ENCODE results near the gene NSUN3. TPM values are rescaled to one million over a fixed set of nuclear protein-coding genes. Genes with fewer than 3 reads are reported as not detected.

The NSUN3 gene
- total and polyA plus RNA-seq, 5 donors from 2014 or later = 9.8 to 26.2 (median 12.0) TPM

- Histone ChIP-seq H3K4me1 (ENCODE audit: control insufficient read depth, insufficient read depth, low read length, poor library complexity, severe bottlenecking) (no peaks in the 10 kb centered on the region), H3K9me3 (ENCODE audit: control insufficient read depth in 2 of 2, low read length in 2 of 2) (no peaks in the 10 kb centered on the region), H3K27me3 (ENCODE audit: control insufficient read depth, insufficient read depth, low read length) (no peaks in the 10 kb centered on the region), H3K27ac (ENCODE audit: insufficient read depth, low read length, poor library complexity, severe bottlenecking) (no peak overlapping the region), H3K36me3 (ENCODE audit: control insufficient read depth, insufficient read depth, low read length) (peaks cover 30% of the 10 kb centered on the region), H3K4me3 (ENCODE audit: low read depth, low read length) (no peak overlapping the region)
- peak overlapping the region in 1 of 4 donors; percentile 38 for H3K4me3 Mint-ChIP-seq
- H3K9me3 Mint-ChIP-seq = peaks cover 0 to 2% (median 0%) of the 10 kb centered on the region in 7 donors
- DNase-seq = no peak
- no peak overlapping the region for H3K27ac Mint-ChIP-seq
- ATAC-seq (ENCODE audit: low read depth in 2 of 2) = no peak
- H3K27me3 Mint-ChIP-seq = no peaks in the 10 kb centered on the region
- peaks cover 0 to 4% (median 0%) of the 10 kb centered on the region in 4 donors for H3K4me1 Mint-ChIP-seq
- peaks cover 31% of the 10 kb centered on the region for H3K36me3 Mint-ChIP-seq
These were observed 67.8 kb downstream of the NSUN3 start for GRCh38 chr3:94130690-94131089.

- Histone ChIP-seq H3K27me3 (ENCODE audit: control insufficient read depth, insufficient read depth, low read length) (no peaks in the 10 kb centered on the region), H3K36me3 (ENCODE audit: control insufficient read depth, insufficient read depth, low read length) (peaks cover 10% of the 10 kb centered on the region), H3K27ac (ENCODE audit: insufficient read depth, low read length, poor library complexity, severe bottlenecking) (no peak overlapping the region), H3K4me1 (ENCODE audit: control insufficient read depth, insufficient read depth, low read length, poor library complexity, severe bottlenecking) (no peaks in the 10 kb centered on the region), H3K9me3 (ENCODE audit: control insufficient read depth in 2 of 2, low read length in 2 of 2) (no peaks in the 10 kb centered on the region), H3K4me3 (ENCODE audit: low read depth, low read length) (no peak overlapping the region)
- peaks cover 13% of the 10 kb centered on the region for H3K36me3 Mint-ChIP-seq
- peak overlapping the region in 1 of 3 donors; percentile 34 for H3K27ac Mint-ChIP-seq
- no peak overlapping the region for H3K4me3 Mint-ChIP-seq
- H3K4me1 Mint-ChIP-seq = peaks cover 0 to 6% (median 2%) of the 10 kb centered on the region in 4 donors
- no peak for DNase-seq
- no peak for ATAC-seq (ENCODE audit: low read depth in 2 of 2)
- H3K9me3 Mint-ChIP-seq = peaks cover 0 to 8% (median 0%) of the 10 kb centered on the region in 7 donors
- H3K27me3 Mint-ChIP-seq = no peaks in the 10 kb centered on the region
These were observed 69.9 kb downstream of the NSUN3 start for GRCh38 chr3:94132777-94133176.

DNA sequence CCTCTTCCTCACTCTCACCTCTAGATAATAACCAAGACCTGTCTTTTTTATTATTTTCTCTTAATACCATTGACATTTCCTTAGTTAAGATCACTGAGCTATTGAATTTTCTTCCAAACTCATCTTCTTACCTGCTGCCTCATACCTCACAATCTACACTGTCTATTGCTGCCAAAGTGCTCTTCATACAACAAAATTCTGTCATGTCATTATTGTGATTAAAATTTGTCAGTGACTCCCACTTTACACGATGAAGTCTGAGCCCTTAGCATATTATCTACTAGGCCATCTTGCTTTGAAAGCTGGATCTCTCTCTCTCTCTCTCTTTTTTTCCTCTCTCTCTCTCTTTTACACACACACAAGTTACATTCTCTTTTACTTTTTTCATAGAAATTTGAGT, 73.3 kb downstream of the NSUN3 start:
- no peaks in the 10 kb centered on the region for H3K27me3 ChIP-seq (ENCODE audit: control insufficient read depth, insufficient read depth, low read length)
- no peak overlapping the region for H3K27ac ChIP-seq (ENCODE audit: insufficient read depth, low read length, poor library complexity, severe bottlenecking)
- DNase-seq = no peak
- no peaks in the 10 kb centered on the region for H3K4me1 ChIP-seq (ENCODE audit: control insufficient read depth, insufficient read depth, low read length, poor library complexity, severe bottlenecking)
- peak overlapping the region in 1 of 3 donors; percentile 41 for H3K27ac Mint-ChIP-seq
- no peaks in the 10 kb centered on the region for H3K36me3 ChIP-seq (ENCODE audit: control insufficient read depth, insufficient read depth, low read length)
- H3K9me3 Mint-ChIP-seq = peaks cover 0 to 8% (median 0%) of the 10 kb centered on the region in 7 donors
- H3K36me3 Mint-ChIP-seq = no peaks in the 10 kb centered on the region
- no peak overlapping the region for H3K4me3 ChIP-seq (ENCODE audit: low read depth, low read length)
- no peak overlapping the region for H3K4me3 Mint-ChIP-seq
- H3K4me1 Mint-ChIP-seq = peaks cover 0 to 6% (median 1%) of the 10 kb centered on the region in 4 donors
- no peaks in the 10 kb centered on the region for H3K27me3 Mint-ChIP-seq
- ATAC-seq (ENCODE audit: low read depth in 2 of 2) = no peak
- no peaks in the 10 kb centered on the region for H3K9me3 ChIP-seq (ENCODE audit: control insufficient read depth in 2 of 2, low read length in 2 of 2)

- no peak for ATAC-seq (ENCODE audit: low read depth in 2 of 2)
- H3K9me3 Mint-ChIP-seq = peaks cover 0 to 8% (median 0%) of the 10 kb centered on the region in 7 donors
These were observed 74.5 kb downstream of the NSUN3 start for GRCh38 chr3:94137377-94137776.

DNA sequence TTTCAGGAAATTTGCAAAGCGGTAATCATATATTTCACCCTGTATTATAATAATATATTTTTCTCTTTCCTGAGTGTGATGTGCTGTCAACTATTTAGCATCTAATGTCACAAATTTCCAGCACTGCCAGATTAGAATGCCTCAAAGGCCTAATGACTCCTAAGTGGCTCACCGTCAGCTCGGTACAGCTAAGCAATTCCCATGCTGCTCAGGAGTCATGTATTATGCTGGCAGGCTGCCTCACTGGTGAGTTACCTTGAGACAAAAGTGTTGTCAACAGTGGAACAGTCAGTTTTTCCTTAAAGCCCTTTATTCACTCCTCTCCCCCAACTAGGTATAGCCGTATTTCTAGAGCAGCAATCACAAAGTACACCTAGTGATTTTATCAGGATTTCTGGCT, 83.6 kb downstream of the NSUN3 start:
- no peaks in the 10 kb centered on the region for H3K4me1 Mint-ChIP-seq

More at GRCh38 chr3:94137377-94137776, 74.5 kb downstream of the NSUN3 start:
- Histone ChIP-seq H3K27ac (ENCODE audit: insufficient read depth, low read length, poor library complexity, severe bottlenecking) (no peak overlapping the region), H3K4me3 (ENCODE audit: low read depth, low read length) (no peak overlapping the region), H3K9me3 (ENCODE audit: control insufficient read depth in 2 of 2, low read length in 2 of 2) (no peaks in the 10 kb centered on the region), H3K36me3 (ENCODE audit: control insufficient read depth, insufficient read depth, low read length) (no peaks in the 10 kb centered on the region), H3K27me3 (ENCODE audit: control insufficient read depth, insufficient read depth, low read length) (no peaks in the 10 kb centered on the region), H3K4me1 (ENCODE audit: control insufficient read depth, insufficient read depth, low read length, poor library complexity, severe bottlenecking) (no peaks in the 10 kb centered on the region)
- H3K27me3 Mint-ChIP-seq = no peaks in the 10 kb centered on the region
- H3K36me3 Mint-ChIP-seq = no peaks in the 10 kb centered on the region
- DNase-seq = no peak
- H3K4me3 Mint-ChIP-seq = no peak overlapping the region
- H3K27ac Mint-ChIP-seq = no peak overlapping the region
- H3K4me1 Mint-ChIP-seq = peaks cover 0 to 6% (median 1%) of the 10 kb centered on the region in 4 donors

DNA sequence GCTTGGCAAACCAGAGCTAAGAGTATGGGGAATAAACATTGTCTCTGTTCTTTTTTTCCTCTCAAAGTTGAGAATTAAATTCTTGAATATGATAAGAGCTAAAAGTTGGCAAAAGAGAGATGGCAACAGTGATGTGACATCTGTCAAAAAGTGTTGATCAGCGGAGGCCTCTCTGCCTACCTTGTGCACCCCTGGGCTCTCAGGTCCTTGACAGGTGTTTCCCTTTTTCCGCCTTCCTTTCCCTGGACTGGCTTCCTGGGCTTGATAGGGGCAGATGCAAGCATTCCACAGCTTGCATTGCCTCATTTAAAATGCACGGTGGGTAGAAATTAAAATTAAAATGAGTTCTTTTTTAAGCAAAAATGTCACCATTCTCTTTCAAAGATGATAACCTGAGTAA, 84.2 kb downstream of the NSUN3 start:
- ATAC-seq (ENCODE audit: low read depth in 2 of 2) (no peak), DNase-seq (no peak)
- no peaks in the 10 kb centered on the region for H3K9me3 ChIP-seq (ENCODE audit: control insufficient read depth in 2 of 2, low read length in 2 of 2)
- peaks cover 11% of the 10 kb centered on the region for H3K27me3 Mint-ChIP-seq
- no peak overlapping the region for H3K27ac ChIP-seq (ENCODE audit: insufficient read depth, low read length, poor library complexity, severe bottlenecking)
- peaks cover 0 to 2% (median 0%) of the 10 kb centered on the region in 7 donors for H3K9me3 Mint-ChIP-seq
- H3K36me3 Mint-ChIP-seq = no peaks in the 10 kb centered on the region
- peaks cover 2% of the 10 kb centered on the region for H3K27me3 ChIP-seq (ENCODE audit: control insufficient read depth, insufficient read depth, low read length)
- no peaks in the 10 kb centered on the region for H3K4me1 Mint-ChIP-seq
- no peak overlapping the region for H3K4me3 Mint-ChIP-seq
- no peak overlapping the region for H3K27ac Mint-ChIP-seq
- H3K4me1 ChIP-seq (ENCODE audit: control insufficient read depth, insufficient read depth, low read length, poor library complexity, severe bottlenecking) = no peaks in the 10 kb centered on the region
- no peak overlapping the region for H3K4me3 ChIP-seq (ENCODE audit: low read depth, low read length)
- H3K36me3 ChIP-seq (ENCODE audit: control insufficient read depth, insufficient read depth, low read length) = no peaks in the 10 kb centered on the region

More for the DNA sequence above, 83.6 kb downstream of the NSUN3 start:
- Histone ChIP-seq H3K4me1 (ENCODE audit: control insufficient read depth, insufficient read depth, low read length, poor library complexity, severe bottlenecking) (no peaks in the 10 kb centered on the region), H3K9me3 (ENCODE audit: control insufficient read depth in 2 of 2, low read length in 2 of 2) (no peaks in the 10 kb centered on the region), H3K27ac (ENCODE audit: insufficient read depth, low read length, poor library complexity, severe bottlenecking) (no peak overlapping the region), H3K4me3 (ENCODE audit: low read depth, low read length) (no peak overlapping the region), H3K27me3 (ENCODE audit: control insufficient read depth, insufficient read depth, low read length) (peaks cover 2% of the 10 kb centered on the region), H3K36me3 (ENCODE audit: control insufficient read depth, insufficient read depth, low read length) (no peaks in the 10 kb centered on the region)
- H3K36me3 Mint-ChIP-seq = no peaks in the 10 kb centered on the region
- H3K27me3 Mint-ChIP-seq = peaks cover 7% of the 10 kb centered on the region
- ATAC-seq (ENCODE audit: low read depth in 2 of 2) = no peak
- H3K4me3 Mint-ChIP-seq = no peak overlapping the region
- H3K27ac Mint-ChIP-seq = no peak overlapping the region
- no peak for DNase-seq
- peaks cover 0 to 2% (median 0%) of the 10 kb centered on the region in 7 donors for H3K9me3 Mint-ChIP-seq

DNA sequence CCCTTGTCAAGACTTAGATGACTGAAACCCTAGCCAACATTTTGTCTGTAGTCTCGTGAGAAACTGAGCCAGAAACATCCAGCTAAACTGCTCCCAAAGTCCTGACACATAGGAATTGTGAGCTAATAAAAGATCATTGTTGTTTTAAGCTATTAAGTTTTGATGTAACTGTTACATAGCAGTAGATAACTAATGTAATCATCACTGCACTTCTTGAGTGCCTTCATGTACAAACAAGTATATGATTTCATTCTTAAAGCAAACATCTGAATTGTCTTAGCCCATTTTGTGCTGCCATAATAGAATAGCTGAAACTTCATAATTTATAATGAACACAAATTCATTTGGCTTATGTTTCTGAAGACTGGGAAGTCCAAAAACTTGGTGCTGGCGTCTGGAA, 87.3 kb downstream of the NSUN3 start:
- no peak overlapping the region for H3K4me3 ChIP-seq (ENCODE audit: low read depth, low read length)
- H3K4me1 Mint-ChIP-seq = no peaks in the 10 kb centered on the region
- no peaks in the 10 kb centered on the region for H3K36me3 Mint-ChIP-seq
- no peak overlapping the region for H3K27ac ChIP-seq (ENCODE audit: insufficient read depth, low read length, poor library complexity, severe bottlenecking)
- H3K4me3 Mint-ChIP-seq = no peak overlapping the region
- no peaks in the 10 kb centered on the region for H3K36me3 ChIP-seq (ENCODE audit: control insufficient read depth, insufficient read depth, low read length)
- no peak for DNase-seq
- H3K27me3 ChIP-seq (ENCODE audit: control insufficient read depth, insufficient read depth, low read length) = peaks cover 2% of the 10 kb centered on the region
- no peak overlapping the region for H3K27ac Mint-ChIP-seq
- H3K27me3 Mint-ChIP-seq = peaks cover 11% of the 10 kb centered on the region
- H3K9me3 Mint-ChIP-seq = peaks cover 0 to 2% (median 0%) of the 10 kb centered on the region in 7 donors
- no peak for ATAC-seq (ENCODE audit: low read depth in 2 of 2)
- H3K9me3 ChIP-seq (ENCODE audit: control insufficient read depth in 2 of 2, low read length in 2 of 2) = no peaks in the 10 kb centered on the region
- H3K4me1 ChIP-seq (ENCODE audit: control insufficient read depth, insufficient read depth, low read length, poor library complexity, severe bottlenecking) = no peaks in the 10 kb centered on the region

DNA sequence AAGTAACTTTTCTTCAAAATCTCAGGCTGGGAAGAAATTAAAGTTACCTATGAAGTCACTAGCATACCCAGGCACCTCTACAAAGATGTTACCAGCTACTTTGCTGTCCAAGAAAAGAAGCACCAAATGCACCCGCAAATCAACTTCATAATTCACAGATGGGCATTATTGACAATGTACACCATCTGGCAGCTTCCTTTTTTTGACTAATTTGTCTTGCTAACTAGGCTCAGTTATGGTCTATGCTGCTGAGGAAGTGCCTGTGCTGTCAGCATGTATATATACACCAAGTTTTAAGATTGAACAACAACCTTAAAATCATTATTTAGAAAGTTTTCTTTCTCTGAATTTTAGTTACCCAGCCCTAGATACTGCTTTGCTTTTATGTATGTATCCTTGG, 93.8 kb downstream of the NSUN3 start:
- Histone ChIP-seq H3K27me3 (ENCODE audit: control insufficient read depth, insufficient read depth, low read length) (no peaks in the 10 kb centered on the region), H3K9me3 (ENCODE audit: control insufficient read depth in 2 of 2, low read length in 2 of 2) (no peaks in the 10 kb centered on the region), H3K4me3 (ENCODE audit: low read depth, low read length) (no peak overlapping the region), H3K36me3 (ENCODE audit: control insufficient read depth, insufficient read depth, low read length) (no peaks in the 10 kb centered on the region), H3K27ac (ENCODE audit: insufficient read depth, low read length, poor library complexity, severe bottlenecking) (no peak overlapping the region), H3K4me1 (ENCODE audit: control insufficient read depth, insufficient read depth, low read length, poor library complexity, severe bottlenecking) (no peaks in the 10 kb centered on the region)
- H3K9me3 Mint-ChIP-seq = peaks cover 0 to 2% (median 0%) of the 10 kb centered on the region in 7 donors
- DNase-seq (no peak), ATAC-seq (ENCODE audit: low read depth in 2 of 2) (no peak)
- H3K27me3 Mint-ChIP-seq = peaks cover 12% of the 10 kb centered on the region
- no peak overlapping the region for H3K27ac Mint-ChIP-seq
- H3K36me3 Mint-ChIP-seq = no peaks in the 10 kb centered on the region
- no peak overlapping the region for H3K4me3 Mint-ChIP-seq
- H3K4me1 Mint-ChIP-seq = no peaks in the 10 kb centered on the region
